ENCODE measurements around the gene TTC3.
"Not testable (repeated sequence)": the region's sequence is repeated elsewhere in the genome, so short reads cannot be mapped to it uniquely, and the experiment has no call there.

TTC3 gene

GRCh38 chr21:37072988-37073416 is at the start of gene TTC3, which contains the start of gene PIGP:
Gene TTC3, plus strand, starts transcription at chr21:37073254. Its CDS starts 14,004 bp downstream, at chr21:37087258.
Gene PIGP, minus strand, starts transcription at chr21:37073071. Its CDS starts 556 bp downstream, at chr21:37072515.
- in situ Hi-C loops (cut with MboI; ENCODE audit: low sequenced_read_pairs): no loop called here

- in situ Hi-C loops (cut with MboI; ENCODE audit: low sequenced_read_pairs): no loop called here
Measured at GRCh38 chr21:37026499-37026898, 46.6 kb upstream of the TTC3 start.

- in situ Hi-C loops (cut with MboI; ENCODE audit: low sequenced_read_pairs): no loop called here
Measured at GRCh38 chr21:37028570-37028969, 44.5 kb upstream of the TTC3 start.

GRCh38 chr21:37030864-37031263 is 42.2 kb upstream of the TTC3 start:
- in situ Hi-C loops (cut with MboI; ENCODE audit: low sequenced_read_pairs): no loop called here

- in situ Hi-C loops (cut with MboI; ENCODE audit: low sequenced_read_pairs): no loop called here
Measured at GRCh38 chr21:37032293-37032692, 40.8 kb upstream of the TTC3 start.

GRCh38 chr21:37032877-37033471 is 40.1 kb upstream of the TTC3 start:
- in situ Hi-C loops (cut with MboI; ENCODE audit: low sequenced_read_pairs): no loop called here

- in situ Hi-C loops (cut with MboI; ENCODE audit: low sequenced_read_pairs): not testable (repeated sequence)
Measured at GRCh38 chr21:37034394-37034793, 38.7 kb upstream of the TTC3 start.

- in situ Hi-C loops (cut with MboI; ENCODE audit: low sequenced_read_pairs): no loop called here
Measured at GRCh38 chr21:37036177-37036576, 36.9 kb upstream of the TTC3 start.

- in situ Hi-C loops (cut with MboI; ENCODE audit: low sequenced_read_pairs): no loop called here
Measured at GRCh38 chr21:37039411-37040075, 33.5 kb upstream of the TTC3 start.

GRCh38 chr21:37040212-37040611 is 32.8 kb upstream of the TTC3 start:
- in situ Hi-C loops (cut with MboI; ENCODE audit: low sequenced_read_pairs): no loop called here

GRCh38 chr21:37041706-37042271 is 31.3 kb upstream of the TTC3 start:
- in situ Hi-C loops (cut with MboI; ENCODE audit: low sequenced_read_pairs): no loop called here

- in situ Hi-C loops (cut with MboI; ENCODE audit: low sequenced_read_pairs): no loop called here
Measured at GRCh38 chr21:37043818-37044217, 29.2 kb upstream of the TTC3 start.

- in situ Hi-C loops (cut with MboI; ENCODE audit: low sequenced_read_pairs): no loop called here
Measured at GRCh38 chr21:37044643-37045042, 28.4 kb upstream of the TTC3 start.

- in situ Hi-C loops (cut with MboI; ENCODE audit: low sequenced_read_pairs): no loop called here
Measured at GRCh38 chr21:37045149-37045548, 27.9 kb upstream of the TTC3 start.

- in situ Hi-C loops (cut with MboI; ENCODE audit: low sequenced_read_pairs): no loop called here
Measured at GRCh38 chr21:37045556-37045955, 27.5 kb upstream of the TTC3 start.

- in situ Hi-C loops (cut with MboI; ENCODE audit: low sequenced_read_pairs): no loop called here
Measured at GRCh38 chr21:37047079-37047478, 26.0 kb upstream of the TTC3 start.

GRCh38 chr21:37049741-37050140 is 23.3 kb upstream of the TTC3 start:
- in situ Hi-C loops (cut with MboI; ENCODE audit: low sequenced_read_pairs): not testable (repeated sequence)

- in situ Hi-C loops (cut with MboI; ENCODE audit: low sequenced_read_pairs): no loop called here
Measured at GRCh38 chr21:37055271-37055855, 17.7 kb upstream of the TTC3 start.

GRCh38 chr21:37057614-37058013 is 15.4 kb upstream of the TTC3 start:
- in situ Hi-C loops (cut with MboI; ENCODE audit: low sequenced_read_pairs): no loop called here

- in situ Hi-C loops (cut with MboI; ENCODE audit: low sequenced_read_pairs): no loop called here
Measured at GRCh38 chr21:37058261-37058660, 14.8 kb upstream of the TTC3 start.

- in situ Hi-C loops (cut with MboI; ENCODE audit: low sequenced_read_pairs): no loop called here
Measured at GRCh38 chr21:37059181-37059580, 13.9 kb upstream of the TTC3 start.

- in situ Hi-C loops (cut with MboI; ENCODE audit: low sequenced_read_pairs): no loop called here
Measured at GRCh38 chr21:37060296-37060695, 12.8 kb upstream of the TTC3 start.

Data from hTERT RPE-1 (cell line).